Measurements from ENCODE around the gene REELD1.
A peak's percentile ranks its signal among the peaks of the same experiment; 100 is the strongest.

Gene REELD1

DNA sequence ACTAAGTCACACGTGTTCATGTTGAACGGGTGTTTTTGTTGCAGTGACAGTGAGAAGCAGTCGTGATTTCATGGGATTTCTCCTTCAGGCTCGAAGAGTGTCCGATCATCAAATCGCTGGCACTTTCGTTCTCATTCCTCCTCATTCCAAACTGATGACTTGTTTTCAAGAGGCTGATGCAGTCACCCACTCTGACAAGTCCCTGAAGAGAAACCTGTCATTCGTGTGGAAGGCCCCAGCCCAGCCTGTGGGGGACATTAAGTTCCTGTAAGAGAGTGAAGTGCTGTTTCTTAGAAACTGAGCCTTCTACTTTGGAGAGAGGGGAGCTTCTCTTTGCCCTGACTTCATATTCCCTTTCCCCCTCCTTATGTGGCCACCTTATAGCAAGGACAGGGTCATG is 8.0 kb downstream of the REELD1 start:
- Histone ChIP-seq H3K36me3 (no peaks in the 10 kb centered on the region), H3K4me3 (no peak overlapping the region), H3K9ac (no peak overlapping the region), H3K27me3 (no peaks in the 10 kb centered on the region), H3K9me3 (no peaks in the 10 kb centered on the region), H3K4me2 (no peak overlapping the region), H3K27ac (no peak overlapping the region), H3K4me1 (no peaks in the 10 kb centered on the region), H4K20me1 (no peaks in the 10 kb centered on the region)
- no peak for TF ChIP-seq Cebpa-rat (IDR thresholded peaks at IDR 0.05)

DNA sequence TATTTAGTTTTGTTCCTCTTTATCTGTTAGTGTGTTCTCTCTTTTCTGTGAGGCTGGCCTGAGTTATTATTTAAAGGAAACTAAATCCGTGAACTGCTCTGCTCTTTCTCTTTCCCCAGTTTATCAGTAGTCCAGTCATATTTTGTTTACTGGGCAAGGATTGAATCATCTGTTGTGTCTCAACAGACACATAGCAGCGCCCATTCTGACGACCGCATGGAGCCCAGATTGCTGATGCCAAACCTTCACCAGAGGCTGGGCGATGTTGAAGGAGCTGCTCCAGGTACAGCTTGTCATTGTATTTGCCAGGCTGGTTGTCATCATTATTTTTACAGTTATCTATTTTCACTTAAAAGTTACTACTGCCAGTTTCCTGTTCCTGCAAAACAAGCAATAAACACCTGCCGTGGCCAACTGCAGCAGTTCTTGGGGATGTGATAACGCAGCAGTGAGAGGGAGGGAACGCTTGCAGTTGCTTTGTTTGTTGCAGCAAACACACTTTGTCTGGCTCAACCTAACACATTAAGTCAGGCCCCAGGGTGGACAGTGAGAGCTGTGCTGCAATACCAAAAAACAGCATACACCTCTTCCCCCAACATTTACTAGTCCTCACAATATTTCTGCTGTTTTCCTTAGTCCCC is 10.1 kb downstream of the REELD1 start:
- Histone ChIP-seq H4K20me1 (no peaks in the 10 kb centered on the region), H3K9me3 (no peaks in the 10 kb centered on the region), H3K36me3 (no peaks in the 10 kb centered on the region), H3K4me2 (no peak overlapping the region), H3K9ac (no peak overlapping the region), H3K27me3 (no peaks in the 10 kb centered on the region), H3K4me3 (no peak overlapping the region), H3K27ac (no peak overlapping the region), H3K4me1 (no peaks in the 10 kb centered on the region)
- TF ChIP-seq Cebpa-rat (IDR thresholded peaks at IDR 0.05) = no peak

DNA sequence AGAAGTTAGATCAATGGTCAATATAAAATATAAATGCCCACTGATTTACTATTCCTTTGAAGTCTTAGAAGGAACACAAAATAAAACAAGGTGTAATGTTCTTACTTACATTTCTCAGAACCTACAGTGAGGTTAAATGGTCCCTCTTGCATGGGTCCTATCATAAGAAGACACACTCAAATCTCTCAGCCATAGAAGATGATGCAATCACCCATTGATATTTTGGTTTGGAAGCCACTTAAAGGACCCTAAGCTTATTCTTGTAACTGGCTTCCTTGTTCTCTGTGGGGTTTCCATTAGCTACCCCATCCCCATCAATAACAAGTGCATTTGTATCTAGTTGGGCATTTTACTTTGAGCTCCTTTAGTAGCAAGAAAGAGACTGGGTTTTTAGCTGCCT is 15.1 kb downstream of the REELD1 start:
- H3K4me3 ChIP-seq = no peak overlapping the region
- H3K27me3 ChIP-seq = no peaks in the 10 kb centered on the region
- no peak overlapping the region for H3K4me2 ChIP-seq
- H4K20me1 ChIP-seq = no peaks in the 10 kb centered on the region
- H3K27ac ChIP-seq = no peak overlapping the region
- H3K9me3 ChIP-seq = no peaks in the 10 kb centered on the region; the same call in 1 of the 2 replicates
- no peak overlapping the region for H3K9ac ChIP-seq
- no peaks in the 10 kb centered on the region for H3K36me3 ChIP-seq
- H3K4me1 ChIP-seq = no peaks in the 10 kb centered on the region
- TF ChIP-seq Cebpa-rat (IDR thresholded peaks at IDR 0.05) = no peak

DNA sequence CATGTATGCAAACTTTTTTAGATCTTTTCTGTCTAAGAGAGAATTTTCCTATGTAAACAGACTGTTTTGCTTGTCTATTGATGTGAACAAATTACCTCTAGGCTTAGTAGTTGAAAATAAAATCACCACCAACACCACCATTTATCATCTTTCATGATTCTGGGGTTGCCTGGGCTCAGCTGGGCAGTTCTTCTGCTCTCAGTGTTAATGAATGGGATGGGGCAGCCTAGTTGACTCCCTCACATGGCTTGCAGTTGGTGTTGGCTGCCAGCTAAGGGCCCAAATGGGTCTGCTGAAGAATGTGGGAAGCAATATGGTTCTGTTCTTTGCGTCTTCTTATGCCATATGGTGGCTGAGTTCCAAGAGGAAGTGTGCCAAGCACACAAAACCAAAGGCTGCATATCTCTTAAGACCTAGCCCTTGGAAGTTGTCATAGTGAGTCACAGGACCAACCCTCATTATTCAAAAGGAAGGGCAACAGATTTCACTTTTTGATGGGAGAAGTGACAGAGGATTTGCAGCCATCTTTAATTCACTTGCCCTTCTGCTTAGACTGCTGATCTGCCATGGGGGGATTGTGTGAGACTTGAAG is 17.9 kb downstream of the REELD1 start:
- Histone ChIP-seq H3K27me3 (no peaks in the 10 kb centered on the region), H3K4me1 (peaks cover 8% of the 10 kb centered on the region), H3K9me3 (no peaks in the 10 kb centered on the region; the same call in 1 of the 2 replicates), H3K27ac (no peak overlapping the region), H3K4me2 (no peak overlapping the region), H3K4me3 (no peak overlapping the region), H3K36me3 (no peaks in the 10 kb centered on the region), H4K20me1 (no peaks in the 10 kb centered on the region), H3K9ac (no peak overlapping the region)
- no peak for TF ChIP-seq Cebpa-rat (IDR thresholded peaks at IDR 0.05)

DNA sequence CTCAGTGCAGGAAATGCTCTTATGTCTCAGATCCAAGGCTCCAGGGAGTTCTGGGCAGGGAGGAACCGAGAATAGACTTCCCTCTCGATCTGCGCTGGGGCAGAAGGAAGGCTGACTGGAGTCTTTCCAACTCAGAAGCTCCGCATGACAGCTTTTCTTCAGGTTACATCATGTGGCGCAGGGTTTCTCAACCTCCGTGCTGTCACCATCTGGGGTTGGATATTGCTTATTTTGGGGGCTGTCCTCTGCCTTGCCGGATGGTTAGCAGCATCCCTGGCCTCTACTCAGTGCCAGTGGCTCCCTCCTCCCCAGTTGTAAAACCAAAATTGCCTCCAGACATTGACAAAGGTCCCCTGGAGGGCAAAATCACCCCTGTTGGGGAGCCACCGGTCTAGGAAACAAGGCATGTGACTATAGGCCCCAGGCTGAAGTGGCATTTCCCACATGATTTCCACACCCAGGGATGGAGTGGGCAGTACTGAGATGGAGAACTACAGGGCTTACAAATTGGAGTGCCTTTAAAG is 21.4 kb downstream of the REELD1 start:
- no peaks in the 10 kb centered on the region for H3K27me3 ChIP-seq
- no peak overlapping the region for H3K27ac ChIP-seq
- no peak for TF ChIP-seq Cebpa-rat (IDR thresholded peaks at IDR 0.05)
- H3K4me1 ChIP-seq = peaks cover 8% of the 10 kb centered on the region
- no peak overlapping the region for H3K4me3 ChIP-seq
- no peaks in the 10 kb centered on the region; the same call in 1 of the 2 replicates for H3K9me3 ChIP-seq
- no peaks in the 10 kb centered on the region for H4K20me1 ChIP-seq
- H3K36me3 ChIP-seq = no peaks in the 10 kb centered on the region
- H3K4me2 ChIP-seq = peak overlapping the region; percentile 57
- no peak overlapping the region for H3K9ac ChIP-seq

DNA sequence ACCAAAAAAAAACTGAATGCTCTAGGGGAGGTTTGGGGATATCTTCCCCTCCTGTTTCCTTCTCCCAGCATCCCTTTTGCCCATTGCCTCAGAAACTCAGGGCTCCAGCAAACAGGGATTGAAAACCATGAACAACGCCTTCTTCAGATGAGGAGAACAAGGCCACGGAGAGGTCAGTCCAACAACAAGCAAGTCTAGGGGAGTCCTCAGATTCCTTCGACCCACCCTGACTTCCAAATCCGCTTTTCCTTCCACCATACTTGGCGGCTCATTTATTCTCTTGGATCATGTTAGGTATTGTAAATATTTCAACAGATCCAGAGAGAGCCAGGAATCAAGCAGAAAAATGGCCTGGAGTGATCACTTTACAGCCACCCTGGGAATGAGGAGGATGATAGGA is 21.9 kb downstream of the REELD1 start:
- Histone ChIP-seq H3K4me1 (peaks cover 8% of the 10 kb centered on the region), H3K36me3 (no peaks in the 10 kb centered on the region), H3K27me3 (no peaks in the 10 kb centered on the region), H3K4me3 (no peak overlapping the region), H3K4me2 (peak overlapping the region; percentile 57; the same call in 1 of the 2 replicates), H3K9ac (no peak overlapping the region), H4K20me1 (no peaks in the 10 kb centered on the region), H3K27ac (no peak overlapping the region), H3K9me3 (no peaks in the 10 kb centered on the region; the same call in 1 of the 2 replicates)
- TF ChIP-seq Cebpa-rat (IDR thresholded peaks at IDR 0.05) = no peak

DNA sequence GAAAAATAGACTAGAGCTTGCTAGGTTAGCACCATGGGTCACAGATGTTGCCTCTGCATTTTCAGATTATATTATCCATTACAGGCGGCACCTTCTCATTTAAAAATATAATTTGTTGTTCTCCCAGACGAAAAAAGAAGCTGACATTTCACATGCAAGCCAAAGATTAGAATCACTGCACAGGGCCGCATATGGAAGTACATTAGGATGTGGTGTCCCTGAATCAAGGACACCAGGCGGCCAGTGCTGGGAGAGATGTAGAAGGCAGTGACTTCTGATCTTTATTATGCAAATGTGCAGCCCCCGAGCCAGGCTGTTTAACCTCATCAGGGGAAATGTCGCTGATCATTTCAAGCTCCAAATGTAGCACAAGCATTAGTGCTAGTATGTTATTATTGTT is 22.8 kb downstream of the REELD1 start:
- H3K9me3 ChIP-seq = no peaks in the 10 kb centered on the region; the same call in 1 of the 2 replicates
- peaks cover 8% of the 10 kb centered on the region for H3K4me1 ChIP-seq
- H3K27me3 ChIP-seq = no peaks in the 10 kb centered on the region
- no peaks in the 10 kb centered on the region for H3K36me3 ChIP-seq
- TF ChIP-seq Cebpa-rat (IDR thresholded peaks at IDR 0.05) = no peak
- H3K4me2 ChIP-seq = no peak overlapping the region
- no peak overlapping the region for H3K27ac ChIP-seq
- H4K20me1 ChIP-seq = no peaks in the 10 kb centered on the region
- no peak overlapping the region for H3K4me3 ChIP-seq
- no peak overlapping the region for H3K9ac ChIP-seq

DNA sequence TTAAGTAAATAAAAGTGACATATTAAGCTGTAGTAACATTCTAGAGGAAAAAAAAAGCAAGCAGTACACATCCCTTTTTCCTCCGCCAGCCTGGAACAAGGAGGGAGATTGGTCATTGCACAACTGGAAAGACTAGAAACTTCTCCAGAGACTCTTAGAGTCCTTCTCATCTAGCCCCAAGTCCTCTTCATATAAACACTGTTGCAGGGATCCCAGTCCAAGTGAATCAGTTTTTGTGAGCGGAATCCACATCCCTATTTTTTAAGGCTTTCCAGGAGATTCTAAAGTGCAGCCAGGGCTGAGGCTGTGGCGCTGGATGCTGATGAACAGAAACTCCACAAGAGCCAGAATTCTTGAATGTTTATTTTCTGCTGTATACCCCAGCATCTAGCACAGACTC is 23.8 kb downstream of the REELD1 start:
- Histone ChIP-seq H3K4me1 (peaks cover 8% of the 10 kb centered on the region), H3K27ac (no peak overlapping the region), H3K4me2 (no peak overlapping the region), H3K36me3 (no peaks in the 10 kb centered on the region), H4K20me1 (no peaks in the 10 kb centered on the region), H3K9me3 (no peaks in the 10 kb centered on the region), H3K9ac (no peak overlapping the region), H3K4me3 (no peak overlapping the region), H3K27me3 (no peaks in the 10 kb centered on the region)
- no peak for TF ChIP-seq Cebpa-rat (IDR thresholded peaks at IDR 0.05)

DNA sequence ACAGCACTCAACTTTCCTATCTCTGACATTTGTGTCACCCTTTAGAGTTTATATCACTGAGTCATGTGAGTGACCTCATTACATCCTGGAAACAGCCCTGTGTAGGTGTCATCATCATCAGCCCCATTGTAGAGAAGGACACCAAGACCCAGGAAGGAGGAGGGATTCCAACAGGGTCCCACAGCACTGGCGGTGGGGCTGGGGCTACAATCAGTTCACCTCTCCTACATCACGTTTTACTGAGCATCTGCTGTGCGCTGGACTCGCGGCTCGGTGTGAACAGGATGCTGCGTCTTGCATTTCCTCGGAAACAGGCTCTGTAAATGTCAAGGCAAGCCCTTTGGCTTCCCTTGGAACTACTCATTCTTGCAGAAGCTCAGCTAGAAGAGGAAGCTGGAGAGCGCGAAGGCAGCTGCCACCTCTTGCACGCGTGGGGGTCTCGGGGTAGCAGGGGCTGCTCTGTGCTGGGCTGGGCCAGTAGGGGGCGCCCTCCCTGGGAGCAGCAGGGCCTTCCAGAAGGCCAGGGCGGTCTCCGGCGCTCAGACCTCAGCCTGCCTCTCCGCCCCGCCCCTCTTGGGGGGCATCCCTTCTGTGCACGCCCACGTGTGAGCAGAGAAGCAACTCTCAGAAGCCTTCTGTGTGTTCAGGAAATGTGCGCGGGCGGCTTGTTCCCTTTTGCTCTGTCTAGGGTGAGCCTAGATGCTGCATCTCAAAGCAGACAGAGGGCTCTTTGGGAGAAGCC is 29.0 kb downstream of the REELD1 start:
- H3K4me2 ChIP-seq = no peak overlapping the region

DNA sequence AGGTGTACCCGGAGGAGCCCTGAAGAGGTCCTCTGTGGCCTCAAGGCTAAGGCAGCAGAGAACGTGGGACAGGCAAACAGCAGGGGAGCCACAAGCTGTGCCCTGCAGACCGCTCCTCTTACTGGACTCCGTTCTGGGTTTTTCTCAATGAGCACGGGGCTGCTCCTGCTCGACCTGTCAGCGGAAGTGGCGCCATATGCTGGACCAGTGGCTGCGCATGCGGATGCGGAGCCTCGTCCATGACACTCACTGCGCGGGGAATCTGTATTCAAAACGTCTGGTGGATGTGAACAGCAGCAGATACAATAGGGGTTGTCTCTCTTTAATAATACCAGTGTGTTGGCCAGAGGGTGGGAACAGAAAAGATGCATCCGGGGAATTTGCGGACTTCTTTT is 29.5 kb downstream of the REELD1 start:
- Histone ChIP-seq H3K9me3 (no peaks in the 10 kb centered on the region), H3K9ac (no peak overlapping the region), H3K27me3 (no peaks in the 10 kb centered on the region), H3K4me3 (no peak overlapping the region), H3K27ac (no peak overlapping the region), H3K36me3 (no peaks in the 10 kb centered on the region), H4K20me1 (no peaks in the 10 kb centered on the region), H3K4me2 (no peak overlapping the region), H3K4me1 (no peaks in the 10 kb centered on the region)
- TF ChIP-seq Cebpa-rat (IDR thresholded peaks at IDR 0.05) = no peak

More for the DNA sequence above, 29.0 kb downstream of the REELD1 start:
- TF ChIP-seq Cebpa-rat (IDR thresholded peaks at IDR 0.05) = no peak
- H3K27ac ChIP-seq = no peak overlapping the region
- H3K4me3 ChIP-seq = no peak overlapping the region
- H4K20me1 ChIP-seq = no peaks in the 10 kb centered on the region
- no peaks in the 10 kb centered on the region for H3K4me1 ChIP-seq
- no peaks in the 10 kb centered on the region for H3K9me3 ChIP-seq
- no peaks in the 10 kb centered on the region for H3K27me3 ChIP-seq
- no peaks in the 10 kb centered on the region for H3K36me3 ChIP-seq
- no peak overlapping the region for H3K9ac ChIP-seq

Data from BLaER1 (cell line).